ENCODE results near the gene TSC2. TPM values are rescaled to one million over a fixed set of nuclear protein-coding genes. Genes with fewer than 3 reads are reported as not detected.
A peak's percentile ranks its signal among the peaks of the same experiment; 100 is the strongest.
"Not testable (repeated sequence)": the region's sequence is repeated elsewhere in the genome, so short reads cannot be mapped to it uniquely, and the experiment has no call there.

Gene TSC2
- polyA plus RNA-seq, 1 donor = 92.4 TPM

GRCh38 chr16:2009791-2010510 is 37.8 kb upstream of the TSC2 start, which contains the start of gene ZNF598:
ZNF598 (minus strand) TSS chr16:2009821.
- DNase-seq = peak; percentile 91

- DNase-seq = not testable (repeated sequence)
These were observed 36.1 kb upstream of the TSC2 start for GRCh38 chr16:2011726-2012125.

GRCh38 chr16:2013527-2013926 is 34.3 kb upstream of the TSC2 start:
- DNase-seq = no peak

GRCh38 chr16:2015117-2015946 is 32.5 kb upstream of the TSC2 start:
- no peak for DNase-seq

GRCh38 chr16:2015947-2016208 is 31.9 kb upstream of the TSC2 start:
- DNase-seq = no peak

- no peak for DNase-seq
These were observed 31.3 kb upstream of the TSC2 start for GRCh38 chr16:2016407-2016922.

GRCh38 chr16:2019518-2019920 is 28.3 kb upstream of the TSC2 start, which contains the start of gene NPW:
NPW (plus strand) TSS chr16:2019785.
- no peak for DNase-seq

GRCh38 chr16:2019921-2020831 is 27.6 kb upstream of the TSC2 start:
- DNase-seq = no peak

- DNase-seq = no peak
These were observed 25.1 kb upstream of the TSC2 start for GRCh38 chr16:2022723-2023091.

- peak; percentile 92 for DNase-seq
These were observed 24.4 kb upstream of the TSC2 start for GRCh38 chr16:2023092-2024031.

GRCh38 chr16:2024032-2024420 is 23.8 kb upstream of the TSC2 start:
- DNase-seq = no peak

- DNase-seq = no peak
These were observed 22.5 kb upstream of the TSC2 start for GRCh38 chr16:2025251-2025650.

- no peak for DNase-seq
These were observed 21.8 kb upstream of the TSC2 start for GRCh38 chr16:2025878-2026460.

- no peak for DNase-seq
These were observed 21.2 kb upstream of the TSC2 start, which contains the start of gene NHERF2 for GRCh38 chr16:2026461-2027023. NHERF2 (plus strand) TSS chr16:2026902; CDS start chr16:2027006, 104 bp downstream.

GRCh38 chr16:2027024-2028010 is 20.5 kb upstream of the TSC2 start:
- DNase-seq = no peak

- no peak for DNase-seq
These were observed 19.6 kb upstream of the TSC2 start for GRCh38 chr16:2028146-2028545.

GRCh38 chr16:2028620-2029220 is 19.1 kb upstream of the TSC2 start:
- DNase-seq = no peak

GRCh38 chr16:2029350-2029749 is 18.4 kb upstream of the TSC2 start:
- DNase-seq = no peak

GRCh38 chr16:2030036-2030435 is 17.7 kb upstream of the TSC2 start:
- DNase-seq = no peak
